Effector CD8-positive, alpha-beta T cell (primary cell): Measurements from ENCODE around the gene TRUB1.
"Not testable (repeated sequence)": the region's sequence is repeated elsewhere in the genome, so short reads cannot be mapped to it uniquely, and the experiment has no call there.

ENCODE experiments used
- DNase-seq: peaks from one replicate; lab custom pipeline; 2025; lab: John Stamatoyannopoulos, UW
- total RNA-seq, 4 experiments: gene quantifications; one replicate each; lab custom pipeline; 2026; lab: John Stamatoyannopoulos, UW

Gene TRUB1
- total RNA-seq = 16.7 to 32.6 (median 22.9) reads per million in 4 experiments

DNA sequence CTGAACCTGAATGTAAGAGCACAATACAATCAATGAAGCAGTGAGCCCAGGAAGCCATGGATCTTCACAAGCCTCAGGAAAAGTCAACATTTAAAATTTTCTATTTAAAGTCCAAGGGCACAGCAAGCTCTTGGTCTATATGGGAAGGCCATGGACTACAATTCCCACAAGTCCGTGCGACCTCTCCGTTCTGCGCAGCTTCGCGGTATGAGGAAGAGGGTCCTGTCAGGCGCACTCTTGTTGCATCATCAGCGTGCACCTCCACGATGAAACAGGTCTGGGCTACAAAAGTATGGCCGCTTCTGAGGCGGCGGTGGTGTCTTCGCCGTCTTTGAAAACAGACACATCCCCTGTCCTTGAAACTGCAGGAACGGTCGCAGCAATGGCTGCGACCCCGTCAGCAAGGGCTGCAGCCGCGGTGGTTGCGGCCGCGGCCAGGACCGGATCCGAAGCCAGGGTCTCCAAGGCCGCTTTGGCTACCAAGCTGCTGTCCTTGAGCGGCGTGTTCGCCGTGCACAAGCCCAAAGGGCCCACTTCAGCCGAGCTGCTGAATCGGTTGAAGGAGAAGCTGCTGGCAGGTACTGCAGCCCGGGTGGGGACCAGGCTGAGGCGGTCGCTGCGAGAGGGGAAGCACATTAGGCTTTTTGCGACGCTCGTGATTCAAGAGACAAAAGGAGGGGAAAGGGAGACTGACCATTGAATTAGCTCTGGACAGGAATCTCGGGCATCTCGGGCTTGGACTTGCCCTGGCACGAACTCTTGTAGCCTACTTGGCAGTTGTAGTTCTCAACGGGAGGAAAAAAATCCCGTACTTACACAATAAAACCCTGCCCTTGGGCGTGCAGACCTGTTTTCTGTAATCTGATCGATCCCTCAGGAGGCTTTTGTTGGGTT is at the start of gene TRUB1:
Gene TRUB1 (plus strand): TSS at position 234 of the 894 bp plus-strand sequence. CDS start 59 bp downstream, at position 293.
- DNase-seq = peak; percentile 74

DNA sequence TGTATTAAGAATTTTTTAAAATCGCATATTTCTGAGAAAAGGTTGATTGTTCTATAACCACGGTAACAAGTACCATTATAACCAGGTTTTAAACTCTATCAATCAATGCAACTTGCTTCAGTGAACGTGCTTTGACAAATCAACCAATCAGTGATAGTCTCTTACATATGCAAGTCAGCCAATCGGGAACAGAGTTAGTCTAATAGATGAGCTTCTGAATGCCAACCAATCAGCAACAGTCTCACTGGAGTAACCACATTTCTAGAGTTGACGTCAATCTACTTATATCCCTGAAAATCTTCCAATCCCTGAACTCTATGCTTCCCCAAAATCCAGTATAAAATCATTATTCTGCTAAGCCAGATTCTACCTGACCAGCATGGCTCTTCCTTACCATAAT is 44.7 kb upstream of the TRUB1 start:
- no peak for DNase-seq

DNA sequence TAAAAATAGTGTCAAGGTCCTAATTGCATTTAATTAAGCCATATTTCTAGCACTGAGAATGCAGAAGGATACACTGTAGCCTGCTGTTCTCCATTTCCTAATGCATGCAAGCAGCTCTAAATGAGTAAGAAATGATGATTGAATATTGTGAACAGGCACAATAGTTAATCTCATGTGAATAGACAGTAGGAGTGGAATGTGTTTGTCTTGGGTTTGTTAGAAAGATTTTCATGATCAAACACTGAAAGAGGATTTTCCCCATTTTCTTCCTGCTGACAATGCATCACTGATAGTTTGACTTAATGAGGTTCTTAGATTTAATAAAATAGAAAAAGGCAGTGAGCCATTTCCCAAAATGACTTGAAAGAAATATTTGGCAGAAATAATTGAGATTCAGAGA is 43.1 kb upstream of the TRUB1 start:
- no peak for DNase-seq

DNA sequence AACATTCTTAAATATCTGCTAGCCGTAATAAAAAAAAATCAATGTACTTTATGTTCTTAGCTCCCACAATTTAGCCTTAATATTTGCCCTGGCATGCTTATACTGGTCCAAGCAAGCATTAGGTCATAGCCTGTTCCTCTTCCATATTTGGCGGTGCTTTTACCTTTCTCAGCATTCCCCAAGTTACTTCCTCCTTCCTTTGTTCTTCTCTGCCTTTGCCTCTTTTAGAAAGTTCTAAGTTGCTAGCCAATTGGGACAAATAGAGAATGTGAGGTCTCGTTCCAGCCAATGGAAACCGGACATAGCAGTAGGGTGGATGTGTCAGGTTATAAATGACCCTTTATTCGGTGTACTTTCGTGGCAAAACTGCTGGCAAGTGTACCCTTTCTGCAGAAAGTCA is 41.0 kb upstream of the TRUB1 start:
- DNase-seq = not testable (repeated sequence)

DNA sequence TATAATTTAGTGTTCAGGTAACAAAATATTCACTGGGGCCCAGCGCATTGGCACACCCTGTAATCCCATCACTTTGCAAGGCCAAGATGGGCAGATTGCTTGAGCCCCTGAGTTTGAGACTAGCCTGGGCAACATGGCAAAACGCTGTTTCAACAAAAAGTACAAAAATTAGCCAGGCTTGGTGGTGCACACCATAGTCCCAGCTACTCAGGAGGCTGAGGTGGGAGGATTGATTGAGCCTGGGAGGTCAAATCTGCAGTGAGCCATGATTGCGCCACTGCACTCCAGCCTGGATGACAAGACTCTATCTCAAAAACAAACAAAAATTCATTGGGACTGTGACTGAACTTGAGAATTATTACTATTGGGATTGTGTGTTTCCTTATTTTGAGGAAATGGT is 40.4 kb upstream of the TRUB1 start:
- DNase-seq = no peak

DNA sequence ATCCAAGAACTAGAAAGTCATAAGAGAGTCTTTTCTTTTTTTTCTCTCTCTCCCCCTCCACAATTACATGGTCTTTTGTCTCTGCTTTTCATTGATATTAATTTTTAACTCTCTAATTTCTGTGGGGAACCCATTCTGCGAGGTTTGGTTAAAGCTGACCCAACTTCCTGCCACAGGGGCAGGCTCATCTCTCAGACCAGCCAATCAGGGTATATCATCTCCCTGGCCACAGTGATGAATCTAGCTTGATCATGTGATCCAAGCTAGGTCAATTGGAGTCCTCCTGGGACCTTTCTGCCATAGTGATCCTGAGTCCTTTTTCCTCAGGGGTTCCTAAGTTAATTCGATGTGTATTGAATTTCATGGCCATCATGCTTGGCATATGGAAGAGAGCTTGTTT is 38.0 kb upstream of the TRUB1 start:
- no peak for DNase-seq

DNA sequence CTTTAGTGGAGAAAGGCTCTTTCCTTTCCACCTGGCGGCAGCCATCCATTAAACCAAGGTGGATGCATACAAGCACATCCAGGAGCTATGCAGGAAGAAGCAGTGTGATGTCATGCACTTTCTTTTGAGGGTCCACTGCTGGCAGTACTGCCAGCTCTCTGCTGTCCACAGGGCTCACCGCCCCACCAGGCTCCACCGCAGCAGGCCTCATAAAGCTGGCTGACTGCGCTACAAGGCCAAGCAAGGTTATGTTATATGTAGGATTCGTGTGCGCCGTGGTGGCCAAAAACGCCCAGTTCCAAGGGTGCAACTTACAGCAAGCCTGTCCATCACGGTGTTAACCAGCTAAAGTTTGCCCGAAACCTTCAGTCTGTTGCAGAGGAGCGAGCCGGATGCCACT is 37.3 kb upstream of the TRUB1 start:
- DNase-seq = no peak

DNA sequence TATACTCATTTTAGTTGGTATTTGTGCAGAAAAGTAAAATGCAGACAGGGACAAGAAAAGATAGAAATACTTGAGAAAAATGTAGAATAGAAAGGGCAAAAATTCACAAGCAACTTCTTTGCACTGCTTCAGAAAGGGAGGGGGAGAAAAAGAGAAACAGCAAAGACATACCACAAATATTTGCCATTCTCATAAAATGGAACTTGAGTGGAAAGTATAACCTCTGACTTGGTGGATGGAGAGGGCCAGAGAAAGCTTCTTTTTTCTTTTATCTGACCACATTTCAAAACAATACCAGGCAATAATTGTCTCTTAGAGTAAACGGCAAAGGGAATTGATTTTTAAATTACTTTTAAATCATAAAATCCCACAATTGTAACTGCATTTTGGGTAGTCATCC is 35.8 kb upstream of the TRUB1 start:
- no peak for DNase-seq

DNA sequence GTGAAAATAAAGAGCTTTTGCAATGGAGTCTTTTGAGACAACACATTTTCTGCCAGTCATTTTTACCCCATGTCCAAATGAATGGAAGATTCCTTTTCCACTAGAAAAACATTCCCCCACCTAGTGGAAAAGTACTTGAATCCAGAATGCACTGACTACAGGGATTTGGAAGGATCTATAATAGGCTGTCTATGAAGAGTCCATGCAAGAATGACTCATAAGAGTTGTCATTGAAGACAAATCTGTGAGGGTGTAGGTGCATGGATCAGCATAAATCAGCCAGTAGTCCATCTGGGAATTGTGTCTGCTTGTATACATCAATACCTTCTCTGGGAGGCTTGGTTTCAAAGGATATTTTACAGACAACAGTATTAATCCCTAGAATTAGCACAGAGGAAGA is 32.5 kb upstream of the TRUB1 start:
- DNase-seq = no peak

DNA sequence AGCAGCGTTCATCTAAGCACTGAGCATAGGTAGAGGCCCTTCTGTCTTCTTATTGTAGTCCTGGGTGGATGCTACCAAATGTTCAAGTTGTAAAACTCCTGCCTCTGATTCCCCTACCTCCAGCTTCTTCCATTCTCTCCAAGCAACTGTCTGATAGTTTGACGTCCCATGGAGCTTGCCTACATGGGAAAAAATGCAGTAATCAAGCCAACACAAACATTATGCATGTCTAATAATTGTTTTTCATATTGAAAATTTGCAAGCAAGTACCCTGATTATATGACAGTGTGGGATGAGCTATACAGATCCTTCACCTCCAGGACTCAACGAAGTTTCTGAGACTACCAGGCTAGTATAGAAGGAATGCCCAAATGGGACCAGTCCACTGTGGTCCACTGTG is 31.0 kb upstream of the TRUB1 start:
- DNase-seq = no peak

DNA sequence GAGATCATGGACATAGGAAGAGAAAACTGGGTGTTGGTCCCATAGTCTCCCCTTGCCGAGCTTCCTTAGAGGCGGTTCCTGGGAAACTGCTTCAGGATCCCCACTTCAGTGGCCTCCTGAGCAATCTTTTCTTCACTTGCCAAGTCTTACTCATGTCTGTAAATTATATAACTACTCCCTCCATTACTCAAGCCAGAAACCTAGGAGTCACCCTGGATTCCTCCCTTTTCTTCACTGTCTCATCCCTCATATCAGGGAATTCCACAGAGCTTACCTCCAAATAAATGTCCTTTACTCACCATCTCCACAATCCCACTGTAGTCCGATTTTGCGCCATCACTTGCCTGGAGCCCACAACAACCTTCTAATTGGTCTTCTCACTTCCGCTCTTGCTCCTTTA is 29.1 kb upstream of the TRUB1 start:
- no peak for DNase-seq

DNA sequence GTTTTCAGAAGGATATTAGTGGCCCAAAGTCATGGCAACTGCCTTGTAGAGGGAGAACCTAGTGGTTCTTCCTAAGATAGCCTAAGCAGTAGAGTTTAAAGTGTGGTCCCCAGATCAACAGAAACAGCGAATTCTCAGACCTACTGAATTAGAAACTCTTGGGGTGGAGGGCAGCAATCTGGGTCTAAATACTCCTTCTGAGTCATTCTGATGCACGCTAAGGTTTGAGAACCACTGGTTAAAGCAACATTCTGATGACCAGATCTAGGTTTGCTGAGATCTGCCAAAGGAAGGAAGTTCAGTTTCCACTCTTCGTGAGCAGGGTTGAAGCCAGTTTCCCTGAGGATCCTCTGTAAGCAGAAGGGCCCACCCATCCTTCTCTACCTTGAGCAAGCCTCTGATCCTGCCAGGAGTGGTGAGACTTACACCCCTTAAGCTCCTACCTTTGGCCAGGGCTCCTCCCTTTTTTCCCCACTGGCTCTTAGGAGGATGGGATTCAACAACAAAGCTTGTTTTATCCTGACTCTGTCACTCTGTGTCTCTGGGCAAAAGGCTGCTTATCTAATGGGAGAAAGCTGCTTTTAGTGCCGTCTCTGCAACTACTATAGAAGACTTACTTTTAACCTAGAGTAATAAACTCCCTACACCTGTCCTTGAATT is 26.8 kb upstream of the TRUB1 start:
- no peak for DNase-seq

DNA sequence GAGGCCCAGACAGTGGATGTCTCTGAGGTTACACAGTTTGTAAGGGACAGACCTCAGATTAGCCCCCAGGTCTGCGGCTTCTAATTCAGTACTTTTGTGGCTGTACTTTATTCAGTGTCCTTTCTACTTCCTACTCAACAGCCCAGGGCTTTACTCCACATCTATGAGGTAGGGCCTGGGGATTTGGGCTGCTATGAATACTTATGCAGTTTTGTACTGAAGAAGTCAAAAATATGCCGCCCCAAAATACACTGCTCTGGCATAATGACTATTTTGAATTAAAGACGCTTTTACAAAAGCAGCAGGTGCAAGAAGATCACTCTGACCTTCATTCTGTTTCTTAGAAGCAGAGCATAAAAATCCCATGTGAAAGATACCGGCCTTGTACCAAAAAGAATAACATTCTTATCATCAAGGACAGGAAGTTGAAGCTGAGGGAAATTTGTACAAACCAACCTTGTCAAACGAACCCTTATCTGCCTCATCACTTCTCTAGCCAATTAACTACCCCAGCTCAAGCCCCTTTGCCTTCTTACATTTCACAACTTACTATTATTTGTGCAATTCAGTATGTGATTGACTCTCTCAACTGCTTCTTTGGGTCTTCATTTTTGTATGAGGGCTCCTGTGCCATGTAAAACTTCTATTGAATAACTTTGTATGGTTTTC is 26.1 kb upstream of the TRUB1 start:
- DNase-seq = no peak

DNA sequence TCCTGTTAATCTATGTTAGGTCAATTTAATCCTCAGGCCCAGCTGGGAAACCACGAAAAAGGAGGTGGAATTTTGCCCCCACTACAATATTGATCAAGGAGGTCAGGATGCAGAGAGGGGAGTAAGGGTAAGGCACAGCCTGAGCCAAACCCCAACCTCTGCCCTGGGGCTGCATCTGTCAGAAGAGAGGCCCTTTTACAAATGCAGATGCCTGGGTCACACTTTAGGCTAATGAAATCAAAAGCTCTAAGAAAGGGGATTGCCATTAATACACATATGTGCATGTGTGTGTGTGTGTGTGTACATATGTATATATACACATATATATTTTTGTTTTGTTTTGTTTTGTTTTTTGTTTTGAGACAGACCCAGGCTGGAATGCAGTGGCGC is 25.5 kb upstream of the TRUB1 start:
- no peak for DNase-seq

DNA sequence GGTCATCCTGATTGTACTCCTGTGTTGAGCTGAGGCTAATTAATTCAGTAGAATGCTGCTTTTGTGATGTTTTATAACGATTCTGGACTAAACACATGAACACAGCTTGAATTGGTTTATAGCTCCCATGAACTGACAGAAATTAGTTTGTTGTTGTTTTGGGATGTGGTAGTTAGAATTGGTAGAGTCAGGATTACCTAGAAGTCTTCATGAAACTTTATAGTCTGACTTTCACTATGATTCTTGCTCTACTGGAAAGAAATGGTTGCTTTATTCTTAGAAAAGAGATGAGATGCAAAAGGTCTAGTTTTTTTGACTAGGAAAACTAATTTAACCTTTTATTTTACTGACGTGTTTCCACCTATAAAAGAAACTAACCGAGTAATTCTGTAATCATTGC is 23.4 kb upstream of the TRUB1 start:
- no peak for DNase-seq

DNA sequence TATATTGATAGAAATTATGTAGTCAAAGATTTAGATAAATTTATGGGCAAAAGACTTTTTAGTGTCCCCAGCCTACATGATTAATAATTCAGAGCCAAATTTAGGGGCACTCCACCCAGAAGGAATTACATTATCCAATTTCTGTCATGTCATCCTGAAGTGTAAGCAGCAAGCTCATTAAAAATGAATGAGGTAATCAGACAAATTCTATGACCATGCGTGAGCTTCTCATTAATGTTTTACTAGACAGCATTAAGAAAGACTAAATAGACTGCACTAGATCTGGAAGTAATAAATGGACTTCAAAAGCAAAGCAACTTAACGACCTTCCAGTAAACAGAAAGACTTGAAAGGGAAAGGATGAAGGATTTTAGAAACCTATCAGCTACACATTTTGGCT is 22.7 kb upstream of the TRUB1 start:
- DNase-seq = no peak

DNA sequence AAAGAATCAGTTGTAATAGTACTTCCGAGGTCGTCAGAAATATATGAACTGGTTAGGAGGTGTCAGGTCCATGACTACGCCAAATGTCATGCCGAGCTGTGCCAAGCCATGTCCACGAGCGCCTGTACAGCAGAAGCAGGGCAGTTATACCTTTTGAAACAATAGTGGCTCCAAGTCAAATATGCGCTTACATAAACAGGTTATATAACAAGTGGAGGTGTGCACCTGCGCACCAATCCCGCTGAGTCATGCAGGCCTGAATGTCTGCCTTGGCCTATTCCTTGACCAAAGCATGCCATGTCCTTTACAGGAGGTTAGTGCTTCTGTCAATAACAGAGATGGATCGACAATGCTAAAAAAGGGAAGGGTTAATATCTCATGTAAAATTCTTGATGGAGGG is 21.3 kb upstream of the TRUB1 start:
- no peak for DNase-seq

DNA sequence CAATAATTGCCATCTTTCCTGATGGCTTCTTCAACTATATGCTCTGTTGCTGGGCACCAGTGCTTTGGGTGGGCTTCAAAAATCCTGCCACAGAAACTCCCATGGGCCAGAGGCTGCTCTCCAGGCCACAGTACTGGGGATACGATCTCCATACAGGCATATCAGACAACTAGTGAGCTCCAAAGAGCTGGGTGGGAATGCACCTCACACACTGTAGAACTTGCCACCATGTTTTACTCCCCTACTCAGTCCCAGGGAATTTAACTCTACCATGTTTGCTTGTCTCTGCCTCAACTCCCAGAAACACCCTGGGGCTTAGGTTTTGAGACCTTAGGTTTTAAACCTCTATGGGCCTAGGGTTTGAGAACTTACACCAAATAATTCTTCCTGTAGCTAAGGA is 20.5 kb upstream of the TRUB1 start:
- DNase-seq = no peak

DNA sequence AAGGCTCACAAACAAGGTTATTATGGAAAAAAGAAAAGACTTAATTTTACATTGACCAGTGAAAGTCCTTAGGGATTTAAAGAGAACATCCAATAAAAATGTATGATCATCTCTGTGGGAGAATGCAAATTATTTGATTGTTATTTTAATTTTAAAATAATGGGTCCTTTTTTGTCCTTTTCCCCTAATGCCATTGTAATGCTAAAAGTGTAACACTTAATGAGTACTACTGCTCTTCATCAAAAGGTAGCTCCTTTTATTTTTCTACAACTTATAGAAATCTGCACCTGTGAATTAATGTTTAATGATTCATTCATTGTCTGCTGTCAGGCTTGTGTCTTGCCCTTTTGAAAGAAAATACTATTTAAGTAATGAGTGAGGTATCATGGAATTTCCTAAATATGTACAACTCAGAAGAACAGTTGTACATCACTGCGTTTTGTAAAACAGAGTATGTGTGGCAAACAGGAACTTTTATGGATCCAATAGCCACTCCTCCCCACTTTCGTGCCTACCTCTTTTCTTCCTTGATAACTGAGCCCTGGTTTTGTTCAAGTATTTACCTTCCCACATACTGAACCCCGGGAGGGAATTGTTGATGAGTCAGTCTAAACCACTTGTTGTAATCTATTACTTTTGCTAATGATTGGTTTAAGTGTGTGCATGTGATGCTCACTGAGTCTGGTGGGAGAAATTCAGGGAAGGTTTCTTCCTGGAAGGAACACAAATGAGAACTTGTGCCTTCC is 19.9 kb upstream of the TRUB1 start:
- DNase-seq = no peak

DNA sequence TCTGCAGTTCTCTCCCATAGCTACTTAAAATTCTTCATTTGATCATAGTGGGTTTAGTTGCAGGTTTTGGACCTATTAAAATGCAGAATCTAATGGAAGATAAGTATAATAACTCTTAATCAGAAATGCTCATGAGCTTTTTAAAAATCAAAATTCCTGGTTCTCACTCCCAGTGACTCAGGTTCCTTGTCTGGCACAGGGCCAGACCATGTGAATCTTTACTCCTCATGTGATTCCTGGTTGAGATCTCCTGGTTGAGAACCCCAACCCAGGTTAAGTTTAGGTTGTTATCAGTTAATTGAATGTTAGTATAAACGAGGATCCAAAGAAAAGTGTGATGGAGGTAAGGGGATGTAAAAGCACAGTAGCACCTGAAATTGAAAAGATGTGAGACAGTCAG is 17.5 kb upstream of the TRUB1 start:
- no peak for DNase-seq

DNA sequence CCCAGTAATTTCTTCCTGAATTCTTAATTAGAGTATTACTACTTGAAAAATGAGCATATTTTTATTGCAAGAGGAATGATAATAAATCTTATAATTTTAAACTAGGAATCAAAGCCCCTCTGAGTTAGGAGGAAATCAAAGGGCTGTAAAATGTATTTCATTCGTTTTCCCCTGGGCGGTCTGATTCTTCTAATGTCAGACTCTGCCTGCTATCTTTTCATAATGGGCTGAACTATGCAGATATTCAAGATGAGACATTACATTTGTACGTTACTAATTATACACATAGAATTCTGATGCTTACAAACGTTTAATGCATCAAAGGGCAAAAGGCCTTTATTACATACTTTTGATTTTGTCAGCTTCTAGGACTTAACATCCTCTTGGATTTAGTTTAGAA is 16.0 kb upstream of the TRUB1 start:
- DNase-seq = no peak

DNA sequence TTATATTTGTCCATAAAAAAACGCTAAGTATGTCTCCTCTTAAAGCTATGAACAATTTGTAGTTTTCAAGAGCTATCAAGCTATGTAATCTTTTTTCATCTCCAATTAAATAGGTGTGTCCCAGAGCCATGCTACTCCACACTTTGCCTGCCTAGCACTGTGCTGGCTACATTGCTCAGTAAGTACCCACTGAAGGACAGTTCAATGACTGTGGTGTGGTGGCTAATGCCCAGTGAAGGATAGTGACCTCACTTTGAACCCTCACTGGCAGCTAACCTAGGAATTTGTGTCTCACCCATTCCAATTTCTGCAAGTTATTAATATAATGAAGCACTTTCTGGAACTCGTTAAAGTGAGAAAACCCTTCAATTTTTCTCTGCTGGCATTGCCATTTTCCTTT is 14.4 kb upstream of the TRUB1 start:
- DNase-seq = no peak
